ENCODE data around the gene ADGRD1.

ADGRD1 gene

GRCh38 chr12:131049549-131050339 is 96.0 kb downstream of the ADGRD1 start:
- ATAC-seq = no peak
- TF ChIP-seq PPARA (CRISPR knock-in tag; IDR thresholded peaks at IDR 0.05; ENCODE audit: borderline replicate concordance) (no peak), ZNF8 (CRISPR knock-in tag; IDR thresholded peaks at IDR 0.05) (no peak)

DNA sequence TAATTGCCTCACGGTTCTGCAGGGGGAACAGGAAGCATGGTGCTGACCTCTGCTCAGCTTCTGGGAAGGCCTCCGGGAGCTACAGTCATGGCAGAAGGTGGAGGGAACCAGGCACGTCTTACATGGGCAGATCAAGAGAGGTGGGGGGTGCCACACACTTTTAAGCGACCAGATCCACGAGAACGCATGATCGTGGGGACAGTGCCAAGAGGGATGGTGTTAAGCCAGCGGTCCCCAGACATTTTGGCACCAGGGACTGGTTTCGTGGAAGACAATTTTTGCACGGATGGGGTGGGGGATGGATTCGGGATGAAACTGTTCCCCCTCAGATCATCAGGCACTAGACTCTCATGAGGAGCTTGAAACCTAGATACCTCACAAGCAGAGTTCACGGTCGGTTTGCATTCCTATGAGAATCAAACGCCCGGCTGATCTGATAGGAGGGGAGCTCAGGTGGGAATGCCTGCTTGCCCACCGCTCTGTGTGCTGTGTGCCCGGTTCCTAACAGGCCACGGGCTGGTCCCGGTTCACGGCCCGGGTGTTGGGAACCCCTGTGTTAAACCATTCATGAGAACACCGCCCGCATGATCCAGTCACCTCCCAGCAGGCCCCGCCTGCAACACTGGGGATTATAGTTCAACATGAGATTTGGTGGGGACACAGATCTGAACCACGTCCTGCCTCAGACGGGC is 96.9 kb downstream of the ADGRD1 start:
- no peak for ATAC-seq
- no peak for TF ChIP-seq ZFP30 (CRISPR knock-in tag; IDR thresholded peaks at IDR 0.05)
- TF ChIP-seq ZNF70 (CRISPR knock-in tag; IDR thresholded peaks at IDR 0.05) = no peak

DNA sequence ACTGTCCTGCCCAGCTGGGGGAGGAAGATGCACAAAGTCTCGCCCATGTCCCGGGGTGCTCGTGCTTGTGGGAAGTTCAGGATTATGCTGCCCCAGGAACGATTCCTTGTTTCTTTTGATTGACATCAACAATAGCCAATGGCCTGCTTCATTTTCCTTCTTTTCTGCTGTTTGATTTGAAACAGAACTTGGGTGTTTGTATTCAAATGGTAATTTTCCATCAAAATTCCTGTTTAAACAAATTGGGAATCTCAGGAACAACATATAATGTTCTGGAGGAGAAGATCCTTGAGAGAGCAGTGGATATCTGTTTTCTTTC is 97.4 kb downstream of the ADGRD1 start:
- no peak for ATAC-seq
- TF ChIP-seq CREB5 (CRISPR knock-in tag; IDR thresholded peaks at IDR 0.05; ENCODE audit: low read depth) (no peak), ZC3H10 (CRISPR knock-in tag; IDR thresholded peaks at IDR 0.05) (no peak), ZNF70 (CRISPR knock-in tag; IDR thresholded peaks at IDR 0.05) (no peak)

DNA sequence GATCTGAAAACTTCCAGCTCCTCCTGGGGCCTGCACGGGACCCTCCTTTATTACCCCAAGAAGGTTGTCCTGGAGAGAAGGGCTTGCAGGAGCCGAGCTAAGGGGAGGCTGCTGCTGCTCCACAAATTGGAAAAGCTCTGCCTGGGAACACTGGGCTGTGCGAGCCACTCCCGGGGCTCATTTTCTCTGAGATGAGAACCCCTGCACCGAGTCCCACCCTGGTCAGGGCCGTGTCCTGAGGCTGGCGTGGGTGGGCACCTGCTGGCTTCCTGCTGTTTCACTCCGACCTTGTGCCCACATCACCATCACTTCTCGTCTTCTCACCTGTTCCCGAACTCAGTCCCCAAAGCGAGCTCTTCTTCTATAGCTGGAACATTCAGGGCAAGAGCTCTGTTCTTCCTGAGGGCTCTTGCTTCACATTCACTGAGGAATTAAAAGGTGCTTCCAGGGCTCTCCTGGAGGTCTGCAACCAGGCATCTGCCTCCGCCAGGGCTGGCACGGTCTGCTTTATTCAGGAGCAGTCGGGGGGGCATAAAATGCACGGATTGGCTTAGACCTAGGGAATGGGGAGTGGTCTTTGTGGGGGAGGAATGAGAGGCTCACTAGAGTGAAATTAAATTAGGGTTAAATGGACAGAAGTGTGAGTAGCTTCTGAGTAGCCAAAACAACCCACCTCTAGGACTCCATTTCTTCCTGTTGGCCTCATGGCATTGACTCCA is 98.5 kb downstream of the ADGRD1 start:
- no peak for ATAC-seq
- TF ChIP-seq ZNF565 (CRISPR knock-in tag; conservative IDR thresholded peaks at IDR 0.05; ENCODE audit: low read depth) (no peak), ISL1 (CRISPR knock-in tag; IDR thresholded peaks at IDR 0.05) (no peak), CREB5 (CRISPR knock-in tag; IDR thresholded peaks at IDR 0.05; ENCODE audit: low read depth) (no peak), TCF4 (CRISPR knock-in tag; IDR thresholded peaks at IDR 0.05; ENCODE audit: borderline replicate concordance) (no peak), GLIS3 (CRISPR knock-in tag; IDR thresholded peaks at IDR 0.05) (no peak), ZFP30 (CRISPR knock-in tag; IDR thresholded peaks at IDR 0.05) (no peak), SNAI2 (CRISPR knock-in tag; IDR thresholded peaks at IDR 0.05) (no peak), PPARA (CRISPR knock-in tag; IDR thresholded peaks at IDR 0.05; ENCODE audit: borderline replicate concordance) (no peak), ZC3H10 (CRISPR knock-in tag; IDR thresholded peaks at IDR 0.05) (no peak)

DNA sequence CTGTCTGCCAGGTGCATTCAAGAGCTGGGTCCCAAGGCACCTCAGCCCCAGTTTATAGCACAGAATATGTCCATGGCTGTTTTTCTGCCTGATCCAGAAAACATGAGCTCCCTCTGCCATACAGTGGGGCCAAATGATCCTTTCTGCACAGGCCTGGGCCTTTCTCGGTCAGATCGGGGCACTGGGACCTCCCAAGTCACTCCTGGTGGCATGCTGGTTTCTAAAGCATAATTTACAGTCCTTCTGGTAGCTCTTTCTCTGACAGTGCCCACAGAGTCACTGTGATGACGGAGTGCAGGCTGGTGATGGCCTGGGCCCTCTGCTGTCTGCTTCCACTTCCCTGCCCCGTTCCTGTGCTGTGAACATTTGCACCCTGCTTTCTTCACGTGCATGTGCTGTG is 99.2 kb downstream of the ADGRD1 start:
- TF ChIP-seq ZFP3 (CRISPR knock-in tag; IDR thresholded peaks at IDR 0.05) = no peak
- no peak for TF ChIP-seq ESRRG (CRISPR knock-in tag; IDR thresholded peaks at IDR 0.05)
- no peak for TF ChIP-seq BACH2 (CRISPR knock-in tag; IDR thresholded peaks at IDR 0.05; ENCODE audit: borderline replicate concordance)
- no peak for TF ChIP-seq TCF4 (CRISPR knock-in tag; IDR thresholded peaks at IDR 0.05; ENCODE audit: borderline replicate concordance)
- no peak for TF ChIP-seq ZC3H10 (CRISPR knock-in tag; IDR thresholded peaks at IDR 0.05)
- TF ChIP-seq CREB5 (CRISPR knock-in tag; IDR thresholded peaks at IDR 0.05; ENCODE audit: low read depth) = no peak
- TF ChIP-seq PPARA (CRISPR knock-in tag; IDR thresholded peaks at IDR 0.05; ENCODE audit: borderline replicate concordance) = no peak
- TF ChIP-seq CSRNP3 (CRISPR knock-in tag; IDR thresholded peaks at IDR 0.05) = no peak
- TF ChIP-seq RARB (CRISPR knock-in tag; IDR thresholded peaks at IDR 0.05) = no peak
- TF ChIP-seq GLIS3 (CRISPR knock-in tag; IDR thresholded peaks at IDR 0.05) = no peak
- TF ChIP-seq ARNTL (CRISPR knock-in tag; IDR thresholded peaks at IDR 0.05; ENCODE audit: borderline replicate concordance, low read depth) = no peak
- TF ChIP-seq, protein P1, sequence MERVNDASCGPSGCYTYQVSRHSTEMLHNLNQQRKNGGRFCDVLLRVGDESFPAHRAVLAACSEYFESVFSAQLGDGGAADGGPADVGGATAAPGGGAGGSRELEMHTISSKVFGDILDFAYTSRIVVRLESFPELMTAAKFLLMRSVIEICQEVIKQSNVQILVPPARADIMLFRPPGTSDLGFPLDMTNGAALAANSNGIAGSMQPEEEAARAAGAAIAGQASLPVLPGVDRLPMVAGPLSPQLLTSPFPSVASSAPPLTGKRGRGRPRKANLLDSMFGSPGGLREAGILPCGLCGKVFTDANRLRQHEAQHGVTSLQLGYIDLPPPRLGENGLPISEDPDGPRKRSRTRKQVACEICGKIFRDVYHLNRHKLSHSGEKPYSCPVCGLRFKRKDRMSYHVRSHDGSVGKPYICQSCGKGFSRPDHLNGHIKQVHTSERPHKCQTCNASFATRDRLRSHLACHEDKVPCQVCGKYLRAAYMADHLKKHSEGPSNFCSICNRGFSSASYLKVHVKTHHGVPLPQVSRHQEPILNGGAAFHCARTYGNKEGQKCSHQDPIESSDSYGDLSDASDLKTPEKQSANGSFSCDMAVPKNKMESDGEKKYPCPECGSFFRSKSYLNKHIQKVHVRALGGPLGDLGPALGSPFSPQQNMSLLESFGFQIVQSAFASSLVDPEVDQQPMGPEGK (CRISPR knock-in tag; IDR thresholded peaks at IDR 0.05; ENCODE audit: borderline replicate concordance) = no peak
- TF ChIP-seq ZNF565 (CRISPR knock-in tag; conservative IDR thresholded peaks at IDR 0.05; ENCODE audit: low read depth) = no peak

More for the DNA sequence above, 99.2 kb downstream of the ADGRD1 start:
- no peak for ATAC-seq
